Hematopoietic multipotent progenitor cell treated with erythropoietin and hydrocortisone succinate and interleukin-3 and kit ligand, for 15 days (in vitro differentiated cells): Measurements from ENCODE around the gene PRPF6.
"Not testable (repeated sequence)": the region's sequence is repeated elsewhere in the genome, so short reads cannot be mapped to it uniquely, and the experiment has no call there.

Experiments used
- DNase-seq: peaks from one replicate; pipeline ENCODE4 v3.0.0-alpha.2; 2015; ENCODE audit warnings: low spot score

The PRPF6 gene

DNA sequence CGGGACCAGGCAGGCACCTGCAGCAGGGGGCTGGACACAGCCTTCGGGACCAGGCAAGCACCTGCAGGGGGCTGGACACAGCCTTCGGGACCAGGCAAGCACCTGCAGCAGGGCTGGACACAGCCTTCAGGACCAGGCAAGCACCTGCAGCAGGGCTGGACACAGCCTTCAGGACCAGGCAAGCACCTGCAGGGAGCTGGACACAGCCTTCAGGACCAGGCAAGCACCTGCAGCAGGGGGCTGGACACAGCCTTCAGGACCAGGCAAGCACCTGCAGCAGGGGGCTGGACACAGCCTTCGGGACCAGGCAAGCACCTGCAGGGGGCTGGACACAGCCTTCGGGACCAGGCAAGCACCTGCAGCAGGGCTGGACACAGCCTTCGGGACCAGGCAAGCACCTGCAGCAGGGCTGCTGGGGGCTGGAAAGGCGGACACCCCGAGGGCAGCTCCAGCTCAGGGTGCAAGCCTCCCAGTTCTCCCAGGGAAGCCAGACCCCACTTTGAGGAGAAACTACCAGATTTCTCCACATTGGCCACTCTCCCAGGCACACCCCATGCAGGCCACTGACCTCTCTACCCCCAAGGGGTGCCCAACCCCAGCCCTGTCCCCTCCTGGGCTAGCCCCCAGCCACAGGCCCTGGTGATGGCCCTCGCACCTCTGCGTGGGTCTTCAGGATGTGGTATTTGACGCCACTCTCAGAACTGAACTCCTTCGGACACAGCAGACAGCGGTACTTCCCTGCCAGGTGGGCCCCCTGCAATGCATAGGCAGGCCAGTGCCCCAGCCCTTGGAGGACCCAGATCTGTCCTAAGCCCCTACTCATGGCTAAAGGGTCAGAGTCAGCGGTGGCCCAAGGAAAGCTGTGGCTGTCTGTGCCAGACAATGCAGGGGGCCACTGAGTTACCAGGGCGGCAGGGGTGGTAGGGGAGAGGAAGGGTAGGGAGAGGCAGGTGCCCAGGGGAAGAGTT lies 20.0 kb upstream of the PRPF6 start:
- DNase-seq, result not testable (repeated sequence)

DNA sequence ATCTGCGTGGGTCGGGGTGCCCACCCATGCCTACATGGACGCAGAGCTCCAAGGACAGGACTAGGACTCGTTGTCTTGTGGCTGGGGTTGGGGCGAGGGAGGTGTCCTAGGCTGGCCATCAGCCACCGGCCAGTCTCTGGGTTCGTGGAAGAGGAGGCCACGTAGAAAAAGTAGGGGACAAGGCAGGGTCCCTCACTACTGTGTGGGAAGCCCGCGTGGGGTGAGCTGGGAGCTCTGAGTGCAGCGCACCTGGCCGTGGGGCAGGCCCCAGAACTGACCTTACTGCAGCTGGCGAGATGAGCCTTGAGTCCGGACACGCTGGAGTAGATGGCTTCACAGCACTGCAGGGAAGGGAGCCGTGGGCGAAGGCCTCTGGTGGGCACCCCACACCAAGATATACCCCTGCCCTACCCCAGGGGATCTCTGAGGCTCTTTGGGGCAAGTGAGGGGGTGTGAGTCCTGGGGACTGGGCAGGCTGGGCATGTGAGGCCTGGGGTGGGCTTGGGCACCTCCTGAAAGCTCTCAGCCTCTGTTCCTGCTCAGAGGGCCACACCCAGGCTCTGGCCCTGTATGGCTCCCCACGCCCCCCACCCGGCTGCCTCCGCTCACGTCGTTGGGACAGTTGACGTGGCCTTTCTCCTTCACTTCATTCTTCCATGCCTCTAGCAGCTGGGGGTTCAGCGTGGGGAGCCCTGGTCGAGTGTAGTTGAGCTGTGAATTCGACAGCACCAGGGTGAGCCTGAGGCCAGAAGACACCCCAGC lies 19.1 kb upstream of the PRPF6 start:
- DNase-seq, result no peak

DNA sequence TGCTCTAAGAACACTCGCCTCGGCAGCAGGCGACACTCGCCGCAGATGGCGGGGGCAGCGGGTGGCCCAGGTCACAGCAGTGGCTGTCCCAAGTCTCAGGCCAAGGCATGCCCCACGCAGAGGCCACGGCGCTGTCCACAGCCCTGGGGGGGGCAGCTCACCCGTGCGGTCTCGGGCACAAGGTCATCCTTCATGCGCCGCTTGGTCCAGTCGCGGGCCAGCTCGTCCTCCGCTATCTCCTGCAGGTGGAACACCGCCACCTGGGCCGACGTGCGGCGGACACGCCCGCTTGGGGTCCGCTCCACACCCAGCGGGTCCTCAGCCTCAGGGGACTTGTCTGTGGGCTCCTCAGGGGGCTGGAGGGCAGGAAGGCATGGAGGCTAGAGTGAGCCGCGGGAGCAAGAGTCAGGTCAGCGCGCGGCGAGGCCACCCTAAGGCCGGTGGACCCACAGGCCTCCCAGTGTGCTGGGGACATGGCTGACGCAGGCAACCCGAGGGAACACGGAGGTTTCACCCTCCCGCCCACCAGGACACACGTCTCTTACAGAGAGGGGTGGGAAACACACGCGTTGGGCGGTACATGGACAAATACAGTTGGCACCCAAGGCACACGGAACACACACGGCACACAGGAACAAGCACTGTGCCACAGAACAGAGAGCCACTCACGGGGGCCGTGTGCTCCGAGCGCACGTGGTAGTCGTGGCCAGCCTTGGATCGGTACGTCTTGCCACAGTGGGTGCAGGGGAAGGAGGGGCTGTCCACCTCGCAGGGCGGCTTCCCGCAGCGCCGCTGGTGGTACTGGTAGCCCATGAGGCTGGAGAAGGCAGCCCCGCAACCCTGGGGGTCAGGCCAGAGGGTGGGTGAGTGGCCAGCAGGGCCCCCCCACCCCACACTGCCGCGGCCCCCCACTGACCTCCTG lies 18.2 kb upstream of the PRPF6 start:
- DNase-seq, result no peak

DNA sequence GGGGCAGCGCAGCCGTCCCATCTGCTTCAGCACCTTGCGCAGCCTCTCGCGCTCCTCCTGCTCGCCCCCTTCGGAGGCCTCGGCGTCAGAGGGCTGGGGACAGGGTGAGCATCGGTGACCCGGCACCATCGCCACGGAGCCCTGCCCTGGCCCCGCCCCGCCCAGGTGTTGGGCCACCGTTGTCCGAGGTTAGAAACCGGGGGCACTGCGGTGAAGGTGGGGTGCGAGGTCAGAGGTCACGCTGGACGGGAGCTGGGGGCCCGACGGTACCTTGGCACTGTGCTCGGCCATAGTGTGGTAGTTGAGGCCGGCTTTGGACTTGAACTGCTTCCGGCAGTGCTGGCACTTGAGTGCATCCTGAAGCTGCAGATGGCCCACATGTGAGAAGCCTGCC lies 17.6 kb upstream of the PRPF6 start:
- DNase-seq, result no peak

DNA sequence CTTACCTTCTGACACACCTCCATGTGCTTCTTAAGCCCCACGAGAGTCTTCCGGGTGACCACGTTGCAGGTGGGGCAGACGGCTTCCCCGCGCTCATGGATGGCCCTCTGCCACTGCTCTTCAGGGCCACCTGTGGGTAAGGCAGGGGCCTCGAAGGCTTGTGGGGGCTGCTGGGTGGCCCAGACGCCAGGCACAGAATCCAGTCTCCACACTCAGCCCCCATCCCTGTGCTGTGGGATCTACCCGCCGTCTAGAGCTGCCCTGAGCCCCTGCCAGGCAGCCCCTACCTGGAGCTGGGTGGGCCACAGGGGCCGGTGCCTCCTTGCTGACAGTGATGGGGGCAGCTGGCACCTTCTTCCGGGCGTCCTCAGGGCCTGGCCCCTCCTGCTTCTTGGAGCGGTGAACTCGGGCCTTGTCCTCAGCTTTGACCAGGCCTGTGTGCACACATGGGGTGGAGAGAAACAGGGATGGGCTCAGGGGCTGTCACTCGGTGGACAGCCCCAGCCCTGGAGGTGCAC lies 17.1 kb upstream of the PRPF6 start:
- DNase-seq, result no peak

DNA sequence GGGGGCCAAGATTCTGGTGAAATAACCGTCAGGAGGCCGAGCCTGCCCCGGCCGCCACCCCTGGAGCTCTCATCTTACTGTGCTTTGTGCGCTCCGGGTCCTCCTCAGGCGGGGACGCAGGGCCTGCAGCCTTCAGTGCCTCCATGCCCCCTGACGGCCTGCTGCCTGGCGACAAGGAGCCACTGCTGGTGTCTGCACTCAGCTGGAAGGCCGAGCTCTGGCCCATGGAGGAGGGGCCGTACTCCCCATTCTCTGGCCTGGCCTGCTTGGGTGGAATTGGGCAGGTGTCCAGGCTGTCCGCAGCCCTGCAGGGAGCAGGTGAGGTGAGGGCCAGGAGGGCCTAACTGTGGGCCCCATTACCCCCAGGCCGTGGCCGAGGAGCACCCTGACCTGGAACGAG lies 16.5 kb upstream of the PRPF6 start:
- DNase-seq, result no peak

DNA sequence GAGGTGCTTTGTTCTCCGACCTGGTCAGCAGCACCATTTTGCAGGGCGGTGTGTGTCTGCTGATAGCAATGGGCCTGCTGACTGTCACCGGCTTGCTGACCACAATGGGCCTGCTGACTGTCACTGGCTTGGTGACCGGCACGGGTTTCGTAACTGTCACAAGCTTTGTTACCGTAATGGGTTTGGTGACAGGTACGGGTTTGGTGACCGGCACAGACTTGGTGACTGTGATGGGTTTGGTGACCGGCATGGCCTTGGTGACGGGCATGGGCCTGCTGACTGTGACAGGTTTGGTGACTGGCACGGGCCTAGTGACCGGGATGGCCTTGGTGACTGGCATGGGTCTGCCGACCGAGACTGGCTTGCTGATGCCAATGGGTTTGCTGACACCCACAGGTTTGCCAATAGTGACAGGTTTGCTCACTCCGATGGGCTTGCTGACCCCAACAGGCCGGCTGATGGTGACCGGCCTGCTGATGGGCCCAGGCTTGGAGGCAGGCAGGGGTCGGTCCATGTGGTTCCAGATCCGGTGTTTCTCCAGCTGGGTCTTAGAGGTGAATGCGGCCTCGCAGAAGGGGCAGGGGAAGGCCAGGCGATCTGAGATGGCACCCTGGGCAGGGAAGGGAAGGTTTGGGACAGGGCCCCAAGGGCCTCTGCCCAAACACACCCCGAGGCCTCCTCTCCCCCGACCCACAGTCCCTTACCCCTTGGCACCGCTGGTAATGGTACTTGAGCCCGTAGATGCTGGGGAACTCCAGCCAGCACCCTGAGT lies 14.6 kb upstream of the PRPF6 start:
- DNase-seq, result no peak

DNA sequence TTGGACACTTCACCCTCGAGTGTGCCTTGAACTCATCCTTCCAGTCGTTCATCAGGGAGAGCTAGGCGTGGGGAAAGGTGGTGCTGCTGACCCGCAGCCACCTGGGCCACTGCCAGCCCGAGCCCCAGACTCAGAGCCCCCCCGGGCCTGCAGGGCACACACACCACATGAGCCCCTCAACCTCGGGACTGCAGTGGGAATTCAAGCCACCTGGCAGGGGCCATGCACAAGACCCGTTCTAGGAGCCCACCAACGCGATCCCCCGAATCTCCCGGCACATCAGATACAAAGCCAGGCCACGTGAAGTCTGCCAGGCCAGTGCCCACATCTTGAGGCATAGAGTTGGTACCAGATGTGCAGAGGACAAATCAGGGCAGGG lies 14.0 kb upstream of the PRPF6 start:
- no peak for DNase-seq

GRCh38 chr20:63967330-63968135 lies 13.4 kb upstream of the PRPF6 start:
- no peak for DNase-seq

- DNase-seq, result no peak
Measured at GRCh38 chr20:63968136-63968927, 12.6 kb upstream of the PRPF6 start.

DNA sequence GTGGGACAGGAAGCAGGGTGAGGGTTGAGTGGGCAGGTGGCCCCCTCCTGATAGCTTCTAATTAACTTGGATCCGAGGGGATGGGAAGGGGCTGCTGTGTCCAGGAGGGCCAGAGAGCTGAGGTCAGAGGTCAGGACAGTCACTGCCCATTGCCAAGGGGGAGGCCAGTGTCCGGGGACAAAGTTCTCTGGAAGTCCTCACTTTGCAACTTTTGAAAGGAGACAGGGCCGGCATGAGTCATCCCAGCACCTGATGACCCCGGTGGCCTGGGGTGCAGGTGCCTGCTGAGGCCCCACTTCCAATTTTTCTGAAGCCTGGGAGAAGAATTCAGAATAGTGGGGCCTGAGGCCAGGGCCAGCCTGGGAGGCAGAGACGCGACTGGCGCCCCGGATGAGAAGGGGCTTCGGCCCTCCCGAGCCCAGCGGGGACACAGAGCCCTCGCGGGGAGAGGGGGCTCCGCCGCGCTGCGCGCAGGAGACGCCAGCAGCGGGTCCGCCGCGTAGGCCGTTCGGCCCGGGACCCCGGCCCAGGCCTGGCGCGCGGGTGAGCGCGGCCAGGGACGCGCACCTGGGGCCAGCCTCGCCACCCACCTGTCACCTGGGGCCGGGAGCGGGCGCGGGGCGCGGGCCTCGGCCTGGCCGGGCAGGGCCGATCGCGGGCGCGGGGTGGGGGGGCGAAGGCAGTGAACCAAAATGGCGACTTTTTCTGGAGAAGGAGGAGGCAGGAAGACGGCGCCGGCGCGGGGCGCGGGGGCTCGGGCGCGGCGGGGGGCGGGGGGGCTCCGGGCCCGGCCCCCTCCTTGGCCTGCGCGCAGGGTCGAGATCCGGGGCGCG lies 11.8 kb upstream of the PRPF6 start:
- no peak for DNase-seq

DNA sequence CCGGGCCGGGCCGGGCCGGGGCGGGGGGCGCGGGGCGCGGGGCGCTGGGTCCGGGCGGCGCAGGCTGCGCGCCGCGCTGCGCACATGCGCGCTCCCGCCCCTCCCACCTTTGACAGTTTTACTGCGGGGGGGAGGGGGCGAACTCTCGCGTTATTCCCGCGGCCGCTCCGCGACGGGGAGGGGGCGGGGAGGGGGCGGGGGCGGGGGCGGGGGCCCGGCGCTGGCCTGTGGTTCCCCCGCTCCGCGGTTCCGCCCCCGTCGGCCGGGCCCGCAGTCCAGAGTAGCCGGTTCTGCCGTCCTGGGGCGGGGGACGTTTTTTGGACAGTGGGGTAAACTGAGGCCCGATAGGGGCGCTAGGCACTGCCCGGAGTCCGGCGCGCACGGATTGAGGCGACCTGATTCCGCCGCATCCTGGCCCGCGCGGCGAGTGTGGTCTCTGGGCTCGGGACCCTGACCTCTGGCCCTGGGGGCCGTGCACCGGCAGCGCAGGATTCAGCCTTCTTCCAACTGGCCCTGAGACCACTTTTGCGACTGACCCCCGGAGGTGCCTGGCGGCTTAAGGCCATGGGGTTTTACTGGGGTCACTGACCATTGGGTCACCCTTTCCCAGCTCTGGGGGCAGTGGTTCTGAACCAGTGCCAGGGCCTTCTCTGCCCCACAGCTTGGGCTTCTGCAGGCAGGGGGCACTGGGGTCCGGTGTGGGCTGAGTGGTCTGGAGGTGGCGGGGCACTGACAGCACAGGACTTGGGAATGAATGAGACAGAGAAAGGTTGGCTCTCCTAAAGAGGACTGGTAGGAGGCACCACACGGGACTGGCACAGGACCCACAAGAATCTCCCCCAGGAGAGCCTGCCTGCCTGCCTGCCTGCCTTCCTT lies 10.9 kb upstream of the PRPF6 start, which contains the start of gene ZNF512B:
Gene ZNF512B (minus strand): TSS at position 93 of the 876 bp plus-strand sequence. CDS start 1,980 bp downstream, outside the sequence.
- no peak for DNase-seq

DNA sequence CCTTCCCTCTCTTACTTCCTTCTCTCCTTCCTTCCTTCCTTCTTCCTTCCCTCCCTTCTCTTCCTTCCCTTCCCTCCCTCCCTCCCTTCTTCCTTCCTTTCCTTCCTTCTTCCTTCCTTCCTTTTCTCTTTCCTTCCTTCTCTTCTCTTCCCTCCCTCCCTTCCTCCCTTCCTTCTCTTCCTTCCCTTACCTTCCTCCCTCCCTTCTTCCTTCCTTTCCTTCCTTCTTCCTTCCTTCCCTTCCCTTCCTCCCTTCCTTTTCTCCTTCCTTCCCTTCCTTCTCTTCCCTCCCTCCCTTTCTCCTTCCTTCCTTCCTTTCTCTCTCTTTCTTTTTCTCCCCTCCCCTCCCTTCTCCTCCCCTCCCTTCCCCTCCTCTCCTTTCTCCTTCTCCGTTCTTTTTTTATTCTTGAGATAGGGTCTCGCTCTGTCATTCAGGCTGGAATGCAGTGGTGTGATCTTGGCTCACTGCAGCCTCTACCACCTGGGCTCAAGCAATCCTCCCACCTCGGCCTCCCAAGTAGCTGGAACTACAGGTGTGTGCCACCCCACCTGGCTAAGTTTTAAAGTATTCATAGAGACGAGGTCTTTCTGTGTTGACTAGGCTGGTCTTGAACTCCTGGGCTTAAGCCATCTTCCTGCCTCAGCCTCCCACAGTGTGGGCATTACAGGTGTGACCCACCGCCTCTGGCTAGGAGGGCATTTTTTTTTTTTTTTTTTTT lies 10.1 kb upstream of the PRPF6 start:
- DNase-seq, result no peak

DNA sequence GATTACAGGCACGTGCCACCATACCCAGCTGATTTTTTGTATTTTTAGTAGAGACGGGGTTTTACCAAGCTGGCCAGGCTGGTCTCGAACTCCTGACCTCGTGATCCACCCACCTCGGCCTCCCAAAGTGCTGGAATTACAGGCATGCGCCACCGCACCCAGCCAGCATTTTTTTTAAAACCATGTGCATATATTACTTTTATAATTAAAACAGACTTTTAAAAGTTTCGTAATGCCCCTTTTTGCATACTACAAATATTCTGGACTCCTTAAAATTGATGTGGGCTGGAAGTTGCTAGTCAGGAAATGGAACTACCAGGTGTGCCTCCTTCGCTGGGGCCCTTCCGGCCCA lies 9.0 kb upstream of the PRPF6 start:
- DNase-seq, result not testable (repeated sequence)

GRCh38 chr20:63972312-63973159 lies 8.4 kb upstream of the PRPF6 start:
- DNase-seq, result no peak

DNA sequence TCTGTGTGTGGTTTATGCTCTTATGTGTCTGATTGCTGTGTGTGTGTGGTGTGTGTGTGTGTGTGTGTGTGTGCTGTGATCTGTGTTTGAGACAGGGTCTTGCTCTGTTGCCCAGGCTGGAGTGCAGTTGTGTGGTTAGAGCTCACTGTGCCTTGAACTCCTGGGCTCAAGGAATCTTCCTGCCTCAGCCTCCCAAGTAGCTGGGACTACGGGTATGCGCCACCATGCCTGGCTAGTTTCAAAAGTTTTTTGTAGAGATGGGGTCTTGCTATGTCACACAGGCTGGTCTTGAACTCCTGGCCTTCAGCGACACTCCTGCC lies 7.8 kb upstream of the PRPF6 start:
- DNase-seq, result no peak
